GM13976 (cell line): ENCODE results near the gene TLCD3B.

Source experiments
- DNase-seq: peaks from one replicate; pipeline ENCODE4 v3.0.0; 2012; ENCODE audit warnings: low spot score
- CTCF ChIP-seq: IDR thresholded peaks from 2 replicates; pipeline ENCODE4 v1.5.1; 2012; ENCODE audit warnings: borderline replicate concordance, mild to moderate bottlenecking; ENCODE audit not compliant: insufficient read depth; ENCODE audit errors: extremely low read depth, missing control alignments, control extremely low read depth
- in situ Hi-C: fragments of 300-500 bp; cut with MboI; formaldehyde crosslinking; loops from one replicate; pipeline ENCODE4 v1.12.0; 2022; ENCODE audit warnings: low sequenced_read_pairs, mixed read lengths, inconsistent platforms; ENCODE audit not compliant: unreplicated experiment

Gene TLCD3B

GRCh38 chr16:30030841-30031413, at the start of gene TLCD3B:
Gene TLCD3B (minus strand): TSS chr16:30031271. CDS start chr16:30030527, 744 bp downstream.
- DNase-seq, result no peak
- TF ChIP-seq CTCF, result no peak
- in situ Hi-C loops, result no loop called here

- in situ Hi-C loops, result no loop called here
- DNase-seq, result no peak
- no peak for TF ChIP-seq CTCF
Observed at GRCh38 chr16:30079480-30079879, 48.4 kb upstream of the TLCD3B start.

GRCh38 chr16:30078744-30079143, 47.7 kb upstream of the TLCD3B start:
- TF ChIP-seq CTCF, result no peak
- no peak for DNase-seq
- in situ Hi-C loops, result no loop called here

- no peak for DNase-seq
- no peak for TF ChIP-seq CTCF
- in situ Hi-C loops, result no loop called here
Observed at GRCh38 chr16:30077656-30078055, 46.6 kb upstream of the TLCD3B start.

GRCh38 chr16:30076276-30076791, 45.3 kb upstream of the TLCD3B start:
- TF ChIP-seq CTCF, result no peak
- in situ Hi-C loops, result no loop called here
- no peak for DNase-seq

GRCh38 chr16:30075503-30076275, 44.6 kb upstream of the TLCD3B start, which contains the start of gene PPP4C:
Gene PPP4C (plus strand): TSS chr16:30075994. CDS start chr16:30076378, 384 bp downstream.
- DNase-seq, result peak; percentile 95
- in situ Hi-C loops, result no loop called here
- no peak for TF ChIP-seq CTCF
